ENCODE results near the gene EEFSEC. TPM values are rescaled to one million over a fixed set of nuclear protein-coding genes. Genes with fewer than 3 reads are reported as not detected.

Gene EEFSEC
- total RNA-seq, 1 experiment from 2014 or later = 9.5 TPM

DNA sequence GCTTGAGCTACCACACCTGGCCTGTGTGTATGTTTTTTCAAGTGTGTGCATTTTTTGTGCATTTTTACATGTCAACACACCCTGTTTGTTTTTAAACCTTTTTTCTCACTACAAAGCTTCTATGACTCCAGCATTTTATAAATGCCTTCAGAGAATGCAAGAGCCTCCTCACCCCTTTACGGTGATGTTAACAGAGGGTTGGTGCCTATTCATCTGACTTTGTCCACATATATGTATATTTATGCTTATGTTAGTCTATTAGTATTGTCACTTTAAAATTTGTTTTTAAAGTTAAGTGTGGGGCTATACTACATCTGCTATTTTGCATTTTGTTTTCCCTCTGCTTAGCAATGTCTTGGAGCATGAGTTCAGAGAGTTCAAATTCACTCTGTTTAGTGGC lies 45.8 kb downstream of the EEFSEC start:
- no peaks in the 10 kb centered on the region for H3K36me3 Mint-ChIP-seq (ENCODE audit: insufficient read depth in 1 of 3, low read depth in 3 of 3)
- H2BK12ac ChIP-seq (ENCODE audit: insufficient read length, low read depth, low read length) = no peak overlapping the region
- no peaks in the 10 kb centered on the region; the same call in 1 of the 2 replicates for H3K27me3 Mint-ChIP-seq (ENCODE audit: low read depth)
- no peaks in the 10 kb centered on the region for H3K79me1 ChIP-seq (ENCODE audit: insufficient read depth, low read depth, low read length, poor library complexity, severe bottlenecking)
- no peak overlapping the region for H2BK120ac ChIP-seq (ENCODE audit: low read depth, low read length, poor library complexity, severe bottlenecking)
- H3K4me3 Mint-ChIP-seq = no peak overlapping the region
- H2BK5ac ChIP-seq (ENCODE audit: insufficient read length, low read length) = no peak overlapping the region
- H3K23me2 ChIP-seq (ENCODE audit: insufficient read length, low read depth, low read length, poor library complexity, severe bottlenecking) = no peaks in the 10 kb centered on the region
- no peak overlapping the region for H3K27ac ChIP-seq (ENCODE audit: insufficient read length, low read depth, low read length)
- H3K4me1 Mint-ChIP-seq = peaks cover 26 to 33% of the 10 kb centered on the region in 2 experiments
- H2AK5ac ChIP-seq (ENCODE audit: insufficient read length, low read length) = no peak overlapping the region
- H3K56ac ChIP-seq (ENCODE audit: insufficient read length, low read depth, low read length) = no peak overlapping the region
- H2AFZ ChIP-seq (ENCODE audit: low read length) = no peak overlapping the region
- no peak overlapping the region for H2BK15ac ChIP-seq (ENCODE audit: low read depth, low read length)
- H3K23ac ChIP-seq (ENCODE audit: insufficient read length, low read depth, low read length) = no peak overlapping the region
- H3K9ac ChIP-seq (ENCODE audit: extremely low read depth, insufficient read length, low read length) = no peak overlapping the region
- H3K4me1 ChIP-seq (ENCODE audit: insufficient read depth, low read length) = peaks cover 5% of the 10 kb centered on the region; the same call in 1 of the 2 replicates
- H3K79me2 ChIP-seq (ENCODE audit: insufficient read depth, low read length) = no peaks in the 10 kb centered on the region
- no peaks in the 10 kb centered on the region for H3K9me3 Mint-ChIP-seq
- no peaks in the 10 kb centered on the region for H3K9me3 ChIP-seq (ENCODE audit: control insufficient read depth, low read depth, low read length)
- H3K18ac ChIP-seq (ENCODE audit: insufficient read length, low read depth, low read length) = no peak overlapping the region
- H4K20me1 ChIP-seq (ENCODE audit: control insufficient read depth, insufficient read depth, insufficient read length) = no peaks in the 10 kb centered on the region
- no peaks in the 10 kb centered on the region for H3K27me3 ChIP-seq (ENCODE audit: insufficient read depth, low read length)
- no peak overlapping the region for H3K4ac ChIP-seq (ENCODE audit: low read depth, low read length)
- H4K8ac ChIP-seq (replicated peaks; ENCODE audit: insufficient read length, low read depth, low read length) = no peak overlapping the region
- no peak overlapping the region for H4K5ac ChIP-seq (ENCODE audit: insufficient read length, low read depth, low read length)
- H2BK20ac ChIP-seq (ENCODE audit: low read depth, low read length, poor library complexity, severe bottlenecking) = no peak overlapping the region
- no peak overlapping the region for H3K14ac ChIP-seq (ENCODE audit: insufficient read depth, low read length)
- no CpG with 5 or more reads among the region's 1 CpG for WGBS (ENCODE audit: extremely low coverage, insufficient read length, low lambda C conversion rate)
- no peak overlapping the region for H4K91ac ChIP-seq (ENCODE audit: insufficient read length, low read depth, low read length)
- no peak overlapping the region for H3T11ph ChIP-seq (ENCODE audit: low read length)
- TF ChIP-seq, protein P1, sequence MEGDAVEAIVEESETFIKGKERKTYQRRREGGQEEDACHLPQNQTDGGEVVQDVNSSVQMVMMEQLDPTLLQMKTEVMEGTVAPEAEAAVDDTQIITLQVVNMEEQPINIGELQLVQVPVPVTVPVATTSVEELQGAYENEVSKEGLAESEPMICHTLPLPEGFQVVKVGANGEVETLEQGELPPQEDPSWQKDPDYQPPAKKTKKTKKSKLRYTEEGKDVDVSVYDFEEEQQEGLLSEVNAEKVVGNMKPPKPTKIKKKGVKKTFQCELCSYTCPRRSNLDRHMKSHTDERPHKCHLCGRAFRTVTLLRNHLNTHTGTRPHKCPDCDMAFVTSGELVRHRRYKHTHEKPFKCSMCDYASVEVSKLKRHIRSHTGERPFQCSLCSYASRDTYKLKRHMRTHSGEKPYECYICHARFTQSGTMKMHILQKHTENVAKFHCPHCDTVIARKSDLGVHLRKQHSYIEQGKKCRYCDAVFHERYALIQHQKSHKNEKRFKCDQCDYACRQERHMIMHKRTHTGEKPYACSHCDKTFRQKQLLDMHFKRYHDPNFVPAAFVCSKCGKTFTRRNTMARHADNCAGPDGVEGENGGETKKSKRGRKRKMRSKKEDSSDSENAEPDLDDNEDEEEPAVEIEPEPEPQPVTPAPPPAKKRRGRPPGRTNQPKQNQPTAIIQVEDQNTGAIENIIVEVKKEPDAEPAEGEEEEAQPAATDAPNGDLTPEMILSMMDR (conservative IDR thresholded peaks at IDR 0.05) = no peak
- H3K27ac Mint-ChIP-seq = no peak overlapping the region
- no peak for DNase-seq
- no peak overlapping the region for H3K4me2 ChIP-seq (ENCODE audit: insufficient read depth, insufficient read length, low read length)
